Subcutaneous adipose tissue (tissue), 4 donors: ENCODE data around the gene HOXD9. TPM values are rescaled to one million over a fixed set of nuclear protein-coding genes. Genes with fewer than 3 reads are reported as not detected.

ENCODE experiments used
- CTCF ChIP-seq: fragments of 450-650 bp; IDR thresholded peaks from one replicate; pipeline ENCODE4 v1.5.1; 2016; ENCODE audit warnings: low read depth, mild to moderate bottlenecking, control low read depth, antibody characterized with exemption, moderate library complexity
- total RNA-seq, 4 donors: library from RNA; depleted of rRNA; stranded (reverse); fragments of >200 nt; gene quantifications; one replicate each; pipeline ENCODE4 v1.1.0, GENCODE V29; 2016

The HOXD9 gene
- total RNA-seq, 4 donors from 2014 or later = 1.9 to 6.4 (median 3.7) TPM

- TF ChIP-seq CTCF = no peak
Observed at GRCh38 chr2:176123411-176124109, 1.0 kb downstream of the HOXD9 start.

- no peak for TF ChIP-seq CTCF
Observed at GRCh38 chr2:176124110-176124946, 1.8 kb downstream of the HOXD9 start.

GRCh38 chr2:176124947-176125771 lies 2.6 kb downstream of the HOXD9 start:
- TF ChIP-seq CTCF = no peak

GRCh38 chr2:176125772-176126054 lies 3.2 kb downstream of the HOXD9 start:
- no peak for TF ChIP-seq CTCF

- TF ChIP-seq CTCF = no peak
Observed at GRCh38 chr2:176126929-176127773, 4.6 kb downstream of the HOXD9 start.

- no peak for TF ChIP-seq CTCF
Observed at GRCh38 chr2:176127774-176128072, 5.2 kb downstream of the HOXD9 start.
